HL-60 (cell line): ENCODE results near the gene FAM124A.

Source experiments
- DNase-seq, 2 experiments: peaks; one replicate each; pipeline ENCODE4 v3.0.0-alpha.2; 2010 to 2020; ENCODE audit warnings: low read depth in 1 of 2, low spot score in 1 of 2
- H3K27ac ChIP-seq: fragments of 250-450 bp; sonication (Bioruptor Pico); replicated peaks from 2 replicates; pipeline ENCODE4 v1.5.1; 2020; ENCODE audit warnings: mild to moderate bottlenecking, moderate library complexity
- H3K27me3 ChIP-seq: fragments of 250-450 bp; sonication (Bioruptor Pico); 2 replicates; pipeline ENCODE4 v1.5.1; 2021; ENCODE audit warnings: mild to moderate bottlenecking, moderate library complexity; ENCODE audit not compliant: insufficient read depth, poor library complexity, severe bottlenecking
- H3K4me3 ChIP-seq: replicated peaks from 2 replicates; pipeline ENCODE4 v1.5.1; 2011; ENCODE audit warnings: mild to moderate bottlenecking, control low read depth, low read length; ENCODE audit not compliant: insufficient read depth
- CTCF ChIP-seq: IDR thresholded peaks from one replicate; pipeline ENCODE4 v1.5.1; 2011; ENCODE audit warnings: low read length, control low read depth, inconsistent platforms; ENCODE audit not compliant: insufficient read depth
- GABPA ChIP-seq: IDR thresholded peaks from 2 replicates; pipeline ENCODE4 v1.6.1; 2012; ENCODE audit warnings: low read depth
- POLR2AphosphoS5 ChIP-seq: IDR thresholded peaks from 2 replicates; pipeline ENCODE4 v1.6.1; 2012; ENCODE audit warnings: low read depth
- REST ChIP-seq: IDR thresholded peaks from 2 replicates; pipeline ENCODE4 v1.6.1; 2012; ENCODE audit warnings: low read depth; ENCODE audit not compliant: insufficient replicate concordance
- SPI1 ChIP-seq: IDR thresholded peaks from 2 replicates; pipeline ENCODE4 v1.6.1; 2012; ENCODE audit warnings: low read depth, mild to moderate bottlenecking, borderline replicate concordance

Gene FAM124A

GRCh38 chr13:51177188-51177587, 45.0 kb upstream of the FAM124A start:
- no peak overlapping the region for H3K27ac ChIP-seq
- TF ChIP-seq SPI1, result no peak
- TF ChIP-seq POLR2AphosphoS5, result no peak
- no peak for TF ChIP-seq CTCF
- TF ChIP-seq REST, result no peak
- no peak for TF ChIP-seq GABPA

GRCh38 chr13:51178456-51179074, 43.6 kb upstream of the FAM124A start:
- Histone ChIP-seq H3K27me3 (peaks cover 4% of the 10 kb centered on the region), H3K27ac (no peak overlapping the region), H3K4me3 (no peak overlapping the region)
- DNase-seq, result no peak
- TF ChIP-seq GABPA (no peak), SPI1 (no peak), POLR2AphosphoS5 (no peak), CTCF (no peak), REST (no peak)

More at GRCh38 chr13:51177188-51177587, 45.0 kb upstream of the FAM124A start:
- Histone ChIP-seq H3K27me3 (peaks cover 4% of the 10 kb centered on the region), H3K4me3 (no peak overlapping the region)
- no peak for DNase-seq

- DNase-seq, result no peak
- no peak overlapping the region for H3K27ac ChIP-seq
- H3K27me3 ChIP-seq, result peaks cover 4% of the 10 kb centered on the region
- H3K4me3 ChIP-seq, result no peak overlapping the region
- TF ChIP-seq POLR2AphosphoS5 (no peak), CTCF (no peak), REST (no peak), GABPA (no peak), SPI1 (no peak)
Measured at GRCh38 chr13:51179432-51179971, 42.7 kb upstream of the FAM124A start.
